ENCODE measurements around the gene GTSF1L.
A peak's percentile ranks its signal among the peaks of the same experiment; 100 is the strongest.
"Not testable (repeated sequence)": the region's sequence is repeated elsewhere in the genome, so short reads cannot be mapped to it uniquely, and the experiment has no call there.

Gene GTSF1L

GRCh38 chr20:43726811-43727338 is at the start of gene GTSF1L:
GTSF1L (minus strand) TSS chr20:43727002; CDS start chr20:43726694, 308 bp downstream.
- DNase-seq = no peak

- DNase-seq = no peak
Measured at GRCh38 chr20:43774754-43775153, 48.0 kb upstream of the GTSF1L start.

DNA sequence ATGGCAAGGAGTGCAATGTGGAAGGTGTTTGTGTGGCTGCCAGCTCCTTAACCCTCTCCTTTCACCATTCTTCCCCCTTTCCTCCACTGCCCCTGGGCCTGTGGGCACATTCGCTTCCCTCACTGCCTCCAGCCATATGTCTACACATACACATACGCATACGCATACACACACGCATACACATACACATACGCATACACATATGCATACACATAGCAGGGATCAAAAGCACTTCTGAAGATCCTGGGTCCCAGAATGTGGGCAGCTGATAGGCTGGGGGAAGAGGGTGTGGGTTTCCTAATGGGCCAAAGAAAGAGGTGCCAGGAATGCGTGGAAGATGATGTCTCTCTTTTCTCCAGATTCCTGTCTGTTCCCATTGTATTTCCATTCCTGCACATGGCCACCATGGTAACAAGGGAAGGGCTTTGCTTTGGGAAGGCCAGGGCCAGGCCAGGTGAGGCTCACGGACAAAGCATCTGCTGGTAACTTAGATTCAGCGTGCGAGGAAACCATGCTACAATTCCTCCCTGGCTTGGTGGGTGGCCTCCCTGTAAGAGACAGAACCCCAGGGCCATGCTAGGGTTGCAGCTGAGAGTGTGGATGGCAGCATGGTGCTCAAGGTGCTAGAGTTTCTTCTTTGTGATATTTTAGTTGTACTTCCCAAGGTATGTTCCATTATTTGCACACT is 44.8 kb upstream of the GTSF1L start:
- DNase-seq = no peak

GRCh38 chr20:43770342-43770741 is 43.5 kb upstream of the GTSF1L start:
- DNase-seq = no peak

DNA sequence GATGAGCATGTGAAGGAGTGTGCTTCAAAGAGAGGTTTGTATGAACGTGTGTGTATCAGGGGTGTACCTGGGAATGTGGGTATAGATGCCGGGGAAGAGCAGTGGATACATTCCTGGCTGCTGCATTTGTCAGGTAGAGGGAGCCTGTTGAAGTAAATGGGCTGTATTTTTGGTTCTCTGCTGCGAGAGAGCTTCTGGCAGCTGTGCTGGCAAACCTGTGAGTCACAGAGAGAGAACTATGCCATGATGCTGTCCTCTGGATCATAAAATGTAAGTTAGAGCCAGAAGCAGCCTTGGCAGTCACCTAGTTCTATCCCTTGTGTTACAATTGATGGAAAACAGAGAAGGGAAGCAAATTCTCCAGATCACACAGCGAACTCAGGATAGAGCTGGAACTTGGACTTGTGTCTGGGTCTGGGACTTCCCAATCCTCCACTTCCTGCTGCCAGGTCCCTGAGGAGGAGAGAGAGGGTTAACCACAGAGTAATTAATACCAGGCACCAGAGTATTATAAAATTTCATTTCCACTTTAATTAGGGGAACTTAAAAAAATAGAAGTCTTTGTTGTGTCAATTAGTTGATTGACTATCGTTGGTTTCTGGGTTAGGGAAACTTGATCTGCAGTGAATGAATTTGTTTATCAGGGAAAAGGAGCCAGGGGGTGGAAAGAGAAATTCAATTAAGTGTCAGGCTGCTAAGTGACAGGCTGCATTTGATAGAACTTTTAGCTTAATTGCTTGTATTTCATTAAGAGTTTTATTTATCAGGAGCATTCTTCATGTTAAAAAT is 41.1 kb upstream of the GTSF1L start:
- no peak for DNase-seq

- no peak for DNase-seq
Measured at GRCh38 chr20:43766917-43767316, 40.1 kb upstream of the GTSF1L start.

GRCh38 chr20:43766385-43766784 is 39.6 kb upstream of the GTSF1L start:
- DNase-seq = no peak

- no peak for DNase-seq
Measured at GRCh38 chr20:43765916-43766315, 39.1 kb upstream of the GTSF1L start.

- no peak for DNase-seq
Measured at GRCh38 chr20:43762911-43763310, 36.1 kb upstream of the GTSF1L start.

- DNase-seq = no peak
Measured at GRCh38 chr20:43761386-43762340, 34.9 kb upstream of the GTSF1L start.

- DNase-seq = not testable (repeated sequence)
Measured at GRCh38 chr20:43757888-43758287, 31.1 kb upstream of the GTSF1L start.

- DNase-seq = no peak
Measured at GRCh38 chr20:43755851-43756250, 29.0 kb upstream of the GTSF1L start.

- no peak for DNase-seq
Measured at GRCh38 chr20:43755390-43755789, 28.6 kb upstream of the GTSF1L start.

GRCh38 chr20:43752561-43753301 is 25.9 kb upstream of the GTSF1L start:
- peak; percentile 49 for DNase-seq

- no peak for DNase-seq
Measured at GRCh38 chr20:43752051-43752360, 25.2 kb upstream of the GTSF1L start.

- no peak for DNase-seq
Measured at GRCh38 chr20:43751167-43752050, 24.6 kb upstream of the GTSF1L start.

DNA sequence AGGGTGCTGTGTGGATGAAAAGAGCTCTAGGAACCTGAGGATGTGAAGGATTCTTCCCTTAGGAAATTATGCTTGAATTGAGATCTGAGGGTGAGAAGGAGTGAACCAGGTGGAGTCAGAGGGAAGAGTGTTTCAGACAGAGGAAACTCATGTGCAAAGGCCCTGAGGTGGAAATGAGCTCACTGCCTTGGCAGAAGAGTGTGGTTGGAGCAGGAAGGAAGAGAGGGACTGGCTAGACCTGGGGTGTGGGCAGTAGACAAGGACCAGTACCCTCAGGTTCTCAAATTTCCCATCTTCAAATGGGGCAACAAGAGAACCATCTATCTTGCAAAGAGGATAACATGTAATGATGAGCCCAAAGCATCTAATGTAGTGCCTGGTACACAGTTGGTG is 24.0 kb upstream of the GTSF1L start:
- DNase-seq = no peak

- DNase-seq = peak; percentile 63
Measured at GRCh38 chr20:43749734-43750294, 23.0 kb upstream of the GTSF1L start.

- DNase-seq = no peak
Measured at GRCh38 chr20:43748274-43748673, 21.5 kb upstream of the GTSF1L start.

DNA sequence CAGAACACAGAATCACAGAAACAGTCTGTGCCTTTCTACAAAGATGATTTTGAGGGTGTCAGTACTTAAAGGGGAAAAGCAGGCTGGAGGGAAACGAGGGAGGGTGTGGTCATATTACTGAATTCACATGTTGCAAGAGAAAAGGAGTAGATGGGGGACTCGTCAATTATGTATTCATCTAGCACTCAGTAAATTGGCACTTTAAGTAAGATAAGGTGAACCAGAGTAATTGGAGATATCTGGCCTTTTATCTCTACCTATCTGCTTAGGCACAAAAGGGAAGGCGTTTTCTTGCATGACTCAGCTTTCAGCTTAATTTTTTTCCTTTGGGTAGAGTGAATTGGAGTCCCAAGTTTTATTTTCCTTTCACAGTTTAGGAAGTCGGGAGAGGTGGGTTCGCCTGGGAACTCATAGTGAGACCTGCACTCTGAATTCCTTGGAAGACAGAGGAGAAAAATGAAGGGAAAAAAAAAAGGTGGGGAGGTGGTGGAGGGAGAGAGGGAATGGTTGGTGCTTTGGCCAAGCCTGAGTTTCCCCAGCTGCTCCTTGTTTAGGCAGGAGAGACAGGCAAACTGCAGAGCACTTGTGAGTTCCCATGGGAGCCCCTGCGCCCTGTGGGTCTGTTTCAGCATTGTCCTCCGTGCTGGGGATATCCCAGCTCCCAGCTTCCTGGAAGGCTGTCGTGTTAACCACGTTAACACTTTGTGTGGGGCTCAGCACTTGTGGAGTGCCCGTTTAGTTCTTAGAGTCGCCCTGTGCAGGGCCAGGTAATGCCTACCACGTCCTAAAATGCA is 19.7 kb upstream of the GTSF1L start:
- no peak for DNase-seq
